22Rv1 (cell line): ENCODE measurements around the gene MNAT1.
A peak's percentile ranks its signal among the peaks of the same experiment; 100 is the strongest.

Experiments
- H3K27ac ChIP-seq: fragments of 450-650 bp; 2 replicates; pipeline ENCODE4 v1.5.1; 2017
- ZFX ChIP-seq: fragments of 450-650 bp; IDR thresholded peaks from 2 replicates; pipeline ENCODE4 v1.6.1; 2017; ENCODE audit warnings: antibody characterized with exemption, borderline replicate concordance
- TF ChIP-seq, protein P1 (sequence below): fragments of 450-650 bp; IDR thresholded peaks from 2 replicates; pipeline ENCODE4 v1.5.1; 2017; ENCODE audit warnings: mild to moderate bottlenecking

The MNAT1 gene

DNA sequence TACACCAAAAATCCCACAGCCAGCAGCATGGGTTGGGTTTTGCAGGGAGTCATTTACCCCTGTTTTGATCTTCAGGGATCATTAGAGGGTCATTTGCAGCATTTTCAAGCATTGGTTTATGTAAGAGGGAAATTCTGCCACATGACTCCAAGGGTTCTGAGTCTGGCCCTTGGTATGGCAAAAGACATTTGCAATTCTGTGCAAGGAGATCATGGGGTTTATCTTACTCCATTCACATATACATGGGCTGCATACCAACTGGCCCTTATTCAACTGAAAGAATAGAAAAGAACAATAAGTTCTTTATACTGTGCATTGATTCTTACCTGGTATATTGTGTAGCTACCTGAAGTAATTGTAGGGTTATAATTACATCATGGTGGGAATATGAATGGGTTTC is 24.1 kb upstream of the MNAT1 start:
- no peak overlapping the region for H3K27ac ChIP-seq
- TF ChIP-seq ZFX = no peak
- TF ChIP-seq, protein P1, sequence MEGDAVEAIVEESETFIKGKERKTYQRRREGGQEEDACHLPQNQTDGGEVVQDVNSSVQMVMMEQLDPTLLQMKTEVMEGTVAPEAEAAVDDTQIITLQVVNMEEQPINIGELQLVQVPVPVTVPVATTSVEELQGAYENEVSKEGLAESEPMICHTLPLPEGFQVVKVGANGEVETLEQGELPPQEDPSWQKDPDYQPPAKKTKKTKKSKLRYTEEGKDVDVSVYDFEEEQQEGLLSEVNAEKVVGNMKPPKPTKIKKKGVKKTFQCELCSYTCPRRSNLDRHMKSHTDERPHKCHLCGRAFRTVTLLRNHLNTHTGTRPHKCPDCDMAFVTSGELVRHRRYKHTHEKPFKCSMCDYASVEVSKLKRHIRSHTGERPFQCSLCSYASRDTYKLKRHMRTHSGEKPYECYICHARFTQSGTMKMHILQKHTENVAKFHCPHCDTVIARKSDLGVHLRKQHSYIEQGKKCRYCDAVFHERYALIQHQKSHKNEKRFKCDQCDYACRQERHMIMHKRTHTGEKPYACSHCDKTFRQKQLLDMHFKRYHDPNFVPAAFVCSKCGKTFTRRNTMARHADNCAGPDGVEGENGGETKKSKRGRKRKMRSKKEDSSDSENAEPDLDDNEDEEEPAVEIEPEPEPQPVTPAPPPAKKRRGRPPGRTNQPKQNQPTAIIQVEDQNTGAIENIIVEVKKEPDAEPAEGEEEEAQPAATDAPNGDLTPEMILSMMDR = no peak

DNA sequence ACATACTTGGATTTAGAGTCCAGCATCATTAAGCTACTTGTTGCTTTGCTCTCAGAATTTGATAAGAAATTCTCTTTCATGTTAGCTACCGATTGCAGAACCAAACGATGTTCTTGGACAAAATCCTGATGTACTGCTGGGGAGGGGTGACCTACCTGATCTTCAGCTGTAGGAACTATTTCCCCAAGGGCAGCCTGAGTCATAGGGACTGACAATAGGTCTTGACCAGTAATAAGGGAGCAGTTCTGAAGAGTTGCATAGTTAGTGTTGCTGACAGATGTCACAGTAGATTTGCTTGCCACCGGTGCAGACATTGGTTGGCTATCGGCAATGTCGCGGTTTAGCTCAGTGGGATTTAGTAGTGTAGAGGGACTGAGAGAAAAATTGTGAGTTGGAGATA is 21.0 kb upstream of the MNAT1 start:
- TF ChIP-seq, protein P1 = no peak
- TF ChIP-seq ZFX = no peak
- no peak overlapping the region for H3K27ac ChIP-seq

DNA sequence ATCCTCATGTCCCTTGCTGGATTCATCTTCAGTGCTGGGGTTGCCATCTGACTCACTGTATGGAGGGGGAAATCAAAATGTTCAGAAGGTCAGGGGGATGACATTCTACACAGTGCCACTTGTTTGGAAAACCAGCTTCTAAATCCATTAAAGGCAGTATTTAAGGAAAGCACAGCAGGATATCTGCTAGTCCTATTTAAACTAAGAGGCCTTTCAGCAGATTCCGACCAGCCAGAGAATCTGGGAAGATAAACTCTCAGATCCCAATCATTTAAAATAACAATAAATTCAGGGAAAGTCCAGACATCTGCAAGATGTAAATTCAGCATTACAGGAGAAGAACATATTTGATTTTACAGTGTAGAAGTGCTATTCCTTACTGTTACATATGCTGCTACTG is 14.2 kb upstream of the MNAT1 start:
- no peak for TF ChIP-seq ZFX
- TF ChIP-seq, protein P1 = no peak
- no peak overlapping the region for H3K27ac ChIP-seq

DNA sequence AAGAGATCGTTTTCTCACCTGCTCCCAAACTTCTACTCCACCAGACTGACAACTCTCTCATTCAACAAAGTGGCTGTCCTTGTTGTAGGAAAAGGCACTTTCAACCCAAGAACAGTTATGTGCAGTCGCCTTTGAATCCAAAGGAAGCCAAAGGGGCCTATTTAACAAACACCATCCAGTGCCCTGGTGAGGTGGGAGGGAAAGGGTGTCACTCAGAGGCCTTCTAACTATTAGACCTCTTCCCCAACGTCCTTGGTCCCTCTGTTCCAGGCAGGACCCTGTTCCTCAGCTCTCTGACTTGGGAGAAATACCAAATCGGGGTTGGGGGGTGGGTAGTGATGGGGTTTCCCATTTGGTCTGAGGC is 13.6 kb upstream of the MNAT1 start:
- H3K27ac ChIP-seq = no peak overlapping the region
- TF ChIP-seq ZFX = no peak
- TF ChIP-seq, protein P1 = no peak

DNA sequence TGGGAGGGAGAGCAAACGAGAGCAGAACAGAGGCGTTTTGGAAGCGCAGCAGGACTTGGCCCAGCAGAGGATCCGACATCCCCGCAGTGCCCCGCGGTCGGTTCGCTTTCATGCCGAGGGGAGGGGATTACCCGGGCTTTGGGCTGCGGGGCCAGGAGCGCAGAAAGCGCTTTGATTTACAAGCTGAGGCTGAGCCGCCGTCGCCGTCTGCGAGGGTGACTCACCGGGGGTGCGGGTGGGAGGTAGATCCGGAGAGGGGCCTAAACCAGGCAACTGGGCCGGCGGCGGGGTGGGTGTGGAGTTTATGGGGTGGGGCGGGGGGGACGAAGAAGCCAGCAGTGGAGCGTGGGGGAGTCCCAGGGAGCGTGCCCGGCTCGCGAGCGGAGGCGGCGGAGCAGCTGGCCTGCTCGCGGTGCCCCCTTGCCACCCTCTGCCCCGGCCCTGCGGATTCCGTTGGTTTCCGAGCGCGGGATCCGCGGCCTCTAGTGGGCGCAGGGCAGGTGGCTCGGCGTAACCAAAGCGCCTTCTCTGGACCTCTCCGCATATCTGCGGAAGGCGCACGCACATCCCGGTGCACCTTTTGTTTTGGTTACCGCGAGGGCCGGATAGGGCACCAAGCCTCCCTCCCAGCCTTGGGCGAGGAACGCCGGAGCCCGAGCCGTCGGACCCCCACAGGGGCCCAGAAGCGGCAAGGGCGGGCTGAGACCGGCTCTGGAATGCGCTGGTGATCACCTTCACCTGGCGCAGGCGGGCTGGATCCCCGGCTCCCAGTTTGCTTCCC is 13.0 kb upstream of the MNAT1 start:
- no peak overlapping the region for H3K27ac ChIP-seq
- TF ChIP-seq, protein P1 = no peak
- no peak for TF ChIP-seq ZFX

DNA sequence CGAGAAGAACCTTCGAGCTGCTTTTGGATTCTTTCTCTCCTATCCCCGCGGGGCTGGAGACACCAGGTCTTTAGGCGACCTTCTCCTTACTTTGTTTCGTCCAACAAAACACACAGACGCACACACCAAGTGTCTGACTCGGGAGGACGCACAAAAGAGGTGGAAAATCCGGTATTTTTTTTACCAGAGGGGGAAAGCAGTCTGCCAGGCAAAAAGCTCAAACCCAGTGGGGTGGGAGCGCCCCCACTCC is 12.5 kb upstream of the MNAT1 start:
- H3K27ac ChIP-seq = no peak overlapping the region
- no peak for TF ChIP-seq ZFX
- TF ChIP-seq, protein P1 = no peak

DNA sequence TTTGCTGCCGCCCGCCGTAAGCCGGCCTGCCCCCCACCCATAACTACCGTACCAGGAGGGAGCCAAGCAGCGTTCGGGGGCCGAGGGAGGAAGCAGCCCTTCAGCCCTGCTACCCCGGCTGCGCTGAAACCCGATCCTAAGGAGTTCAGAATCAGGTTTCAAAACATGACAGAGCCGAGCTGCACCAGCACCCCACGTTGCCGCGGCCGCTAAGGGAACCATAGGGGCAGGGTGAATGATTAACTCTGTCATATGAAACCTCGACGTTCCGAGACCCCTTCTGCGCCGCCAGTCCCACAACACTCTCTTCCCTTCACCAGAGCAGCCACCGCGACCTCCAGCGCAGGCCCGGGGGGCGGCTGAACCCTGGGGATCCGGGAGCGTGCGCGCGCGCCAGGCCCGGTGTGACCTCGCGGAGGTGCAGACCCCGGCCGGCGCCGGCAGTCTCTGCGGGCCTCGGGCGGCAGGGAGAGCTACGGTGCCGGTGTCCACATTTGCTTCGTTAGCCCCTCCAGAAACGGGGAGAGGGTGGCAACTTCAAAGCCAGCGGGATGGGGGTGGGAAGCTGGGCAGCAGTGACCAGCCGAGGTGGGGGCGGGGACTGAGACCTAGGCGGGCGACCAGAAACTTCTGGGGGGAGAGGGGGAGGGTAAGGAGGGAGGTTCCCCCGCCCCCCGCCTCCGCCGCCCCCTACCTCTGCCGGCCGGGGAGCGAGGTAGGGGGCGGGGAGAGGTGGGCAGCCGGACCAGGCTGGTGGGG is 12.0 kb upstream of the MNAT1 start:
- H3K27ac ChIP-seq = peak overlapping the region; percentile 91
- no peak for TF ChIP-seq ZFX
- TF ChIP-seq, protein P1 = no peak
